Psoas muscle (tissue), 8 donors: ENCODE measurements around the gene IL16. TPM values are rescaled to one million over a fixed set of nuclear protein-coding genes. Genes with fewer than 3 reads are reported as not detected.

Source experiments
- ATAC-seq, 4 donors: fragments of 200-7000 bp; cut with Tn5 transposase; one replicate each; pipeline ENCODE4 v1.9.1; 2020; ENCODE audit warnings: moderate library complexity in 3 of 4, mild to moderate bottlenecking in 2 of 4
- DNase-seq, 2 donors: peaks; one replicate each; pipeline ENCODE4 v3.0.0-alpha.2; 2020
- H3K27ac ChIP-seq: fragments of 200-600 bp; one replicate; pipeline ENCODE4 v1.8.0; 2022
- H3K27me3 ChIP-seq, 3 donors: fragments of 200-600 bp in 1 of 3; one replicate each; pipeline versions ENCODE4 v1.6.1 to v1.8.0; 2013 to 2022; ENCODE audit warnings: low read length in 2 of 3, mild to moderate bottlenecking in 2 of 3, moderate library complexity in 1 of 3; ENCODE audit not compliant: insufficient read depth in 3 of 3
- H3K36me3 ChIP-seq, 2 donors: fragments of 200-600 bp in 1 of 2; one replicate each; pipeline versions ENCODE4 v1.6.1 to v1.8.0; 2013 to 2022; ENCODE audit warnings: low read depth in 1 of 2, mild to moderate bottlenecking in 1 of 2, moderate library complexity in 1 of 2; ENCODE audit not compliant: insufficient read depth in 1 of 2
- H3K4me1 ChIP-seq: fragments of 200-600 bp; one replicate; pipeline ENCODE4 v1.8.0; 2022
- H3K4me3 ChIP-seq: fragments of 200-600 bp; one replicate; pipeline ENCODE4 v1.8.0; 2022; ENCODE audit warnings: mild to moderate bottlenecking
- H3K9me3 ChIP-seq: fragments of 200-600 bp; one replicate; pipeline ENCODE4 v1.8.0; 2022
- WGBS, 3 donors: extraction: QIAGEN DNeasy Blood & Tissue Kit; methylation state at CpG; one replicate each; pipeline versions ENCODE4 v1.1.6 to v1.1.7; 2013; 5-methylcytosine and 5-hydroxymethylcytosine counted together
- intact Hi-C, 2 donors: fragments of 100-400 bp; cut with DNase I; formaldehyde crosslinking; loops; one replicate each; pipeline versions ENCODE4 v1.11.0 to v1.14.2; 2022
- polyA plus RNA-seq, 3 donors: library from polyadenylated mRNA; stranded (reverse); fragments of 200-250 nt; gene quantifications; one replicate each; pipeline ENCODE4 v1.2.3, GENCODE V29; 2013
- total RNA-seq, 4 donors: library from RNA; stranded (reverse); fragmentation: NEBNext Ultra II Directional in 2 of 4; extraction: Animal tissue kit (Norgen Biotek cat#: 25700) in 2 of 4; gene quantifications; one replicate each; pipeline versions ENCODE4 v1.2.1 to v1.2.4, GENCODE V29; 2021 to 2023
- TF ChIP-seq, protein P1 (sequence below): fragments of 200-600 bp; IDR thresholded peaks from one replicate; pipeline ENCODE4 v1.8.0; 2022; ENCODE audit warnings: antibody characterized with exemption
- donor health status: healthy with polysubstance abuse.
- donor health status: DM: no; HTN: no; CAD: no; lungs with moderate emphysema.
- donor health status: Bipolar disorder and iron deficiency.
- donor health status: healthy.
- donor health status: DM: yes; HTN: yes; CAD: no.
- donor health status: DM: no; HTN: no; CAD: no.
- donor health status: DM: no; HTN: no; CAD: no.
- donor health status: DM: yes; HTN: yes; CAD: no.

Gene IL16
- total and polyA plus RNA-seq, 7 donors: 1.2 to 5.3 (median 2.4) TPM

- intact Hi-C loops: no loop called here
- H3K27ac ChIP-seq: no peak overlapping the region
- TF ChIP-seq, protein P1, sequence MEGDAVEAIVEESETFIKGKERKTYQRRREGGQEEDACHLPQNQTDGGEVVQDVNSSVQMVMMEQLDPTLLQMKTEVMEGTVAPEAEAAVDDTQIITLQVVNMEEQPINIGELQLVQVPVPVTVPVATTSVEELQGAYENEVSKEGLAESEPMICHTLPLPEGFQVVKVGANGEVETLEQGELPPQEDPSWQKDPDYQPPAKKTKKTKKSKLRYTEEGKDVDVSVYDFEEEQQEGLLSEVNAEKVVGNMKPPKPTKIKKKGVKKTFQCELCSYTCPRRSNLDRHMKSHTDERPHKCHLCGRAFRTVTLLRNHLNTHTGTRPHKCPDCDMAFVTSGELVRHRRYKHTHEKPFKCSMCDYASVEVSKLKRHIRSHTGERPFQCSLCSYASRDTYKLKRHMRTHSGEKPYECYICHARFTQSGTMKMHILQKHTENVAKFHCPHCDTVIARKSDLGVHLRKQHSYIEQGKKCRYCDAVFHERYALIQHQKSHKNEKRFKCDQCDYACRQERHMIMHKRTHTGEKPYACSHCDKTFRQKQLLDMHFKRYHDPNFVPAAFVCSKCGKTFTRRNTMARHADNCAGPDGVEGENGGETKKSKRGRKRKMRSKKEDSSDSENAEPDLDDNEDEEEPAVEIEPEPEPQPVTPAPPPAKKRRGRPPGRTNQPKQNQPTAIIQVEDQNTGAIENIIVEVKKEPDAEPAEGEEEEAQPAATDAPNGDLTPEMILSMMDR: no peak
- WGBS, 3 donors: 34 to 67% (median 55%) methylated on average over 1 of the region's 1 CpG
- H3K36me3 ChIP-seq: no peaks in the 10 kb centered on the region
- ATAC-seq: no peak
- DNase-seq: no peak
- no peaks in the 10 kb centered on the region for H3K27me3 ChIP-seq
- no peaks in the 10 kb centered on the region for H3K4me1 ChIP-seq
- H3K4me3 ChIP-seq: no peak overlapping the region
- peaks cover 7% of the 10 kb centered on the region for H3K9me3 ChIP-seq
Measured at GRCh38 chr15:81242778-81243177, 46.1 kb downstream of the IL16 start.

GRCh38 chr15:81244306-81244705 is 47.6 kb downstream of the IL16 start:
- no peak for DNase-seq
- TF ChIP-seq, protein P1: no peak
- peaks cover 7% of the 10 kb centered on the region for H3K9me3 ChIP-seq
- no peak overlapping the region for H3K27ac ChIP-seq
- H3K4me1 ChIP-seq: no peaks in the 10 kb centered on the region
- intact Hi-C loops: no loop called here
- WGBS, 3 donors: 35 to 88% (median 80%) methylated on average over 1 of the region's 1 CpG
- no peak for ATAC-seq
- H3K4me3 ChIP-seq: no peak overlapping the region
- no peaks in the 10 kb centered on the region for H3K27me3 ChIP-seq
- H3K36me3 ChIP-seq: no peaks in the 10 kb centered on the region

DNA sequence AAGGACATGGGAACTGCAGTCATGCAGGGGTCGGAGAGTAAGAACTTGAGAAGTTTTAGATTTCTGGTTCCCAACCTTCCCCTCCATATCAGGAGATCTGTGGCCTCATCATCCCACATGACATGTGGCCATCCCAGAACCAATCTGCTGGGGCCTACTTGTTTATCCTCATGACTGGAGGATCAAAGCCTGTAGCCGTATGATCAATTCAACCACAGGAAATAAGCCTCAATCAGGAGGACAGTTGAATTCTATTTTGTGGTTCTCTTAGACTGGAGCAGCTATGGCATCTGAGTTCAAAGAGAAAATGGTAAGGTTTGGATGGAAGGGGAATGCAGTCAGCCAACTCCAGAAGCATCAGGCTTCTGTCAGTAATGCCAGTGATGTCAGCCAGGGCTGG is 57.2 kb downstream of the IL16 start:
- Histone ChIP-seq H3K4me1 (no peaks in the 10 kb centered on the region), H3K9me3 (no peaks in the 10 kb centered on the region), H3K27ac (no peak overlapping the region), H3K27me3 (peaks cover 0 to 8% (median 7%) of the 10 kb centered on the region in 3 donors), H3K36me3 (no peaks in the 10 kb centered on the region), H3K4me3 (no peak overlapping the region)
- no peak for DNase-seq
- intact Hi-C loops: no loop called here
- WGBS, 3 donors: 94 to 97% (median 96%) methylated on average over 2 of the region's 2 CpGs
- no peak for ATAC-seq
- TF ChIP-seq, protein P1: no peak

- 55 to 58% (median 58%) methylated on average over 5 of the region's 5 CpGs for WGBS, 3 donors
- intact Hi-C loops: no loop called here
- ATAC-seq: no peak
Measured at GRCh38 chr15:81254277-81254915, 57.7 kb downstream of the IL16 start.

More at GRCh38 chr15:81254277-81254915, 57.7 kb downstream of the IL16 start:
- TF ChIP-seq, protein P1: no peak
- no peak for DNase-seq
- Histone ChIP-seq H3K36me3 (no peaks in the 10 kb centered on the region), H3K27ac (no peak overlapping the region), H3K27me3 (peaks cover 0 to 8% (median 7%) of the 10 kb centered on the region in 3 donors), H3K4me3 (no peak overlapping the region), H3K4me1 (no peaks in the 10 kb centered on the region), H3K9me3 (no peaks in the 10 kb centered on the region)
